ENCODE results near the gene FGD3. TPM values are rescaled to one million over a fixed set of nuclear protein-coding genes. Genes with fewer than 3 reads are reported as not detected.

Gene FGD3
- total RNA-seq, 3 donors from 2014 or later (not counting 1 experiment from before 2014, with no cell fraction given), result 133 to 204 (median 193) TPM

DNA sequence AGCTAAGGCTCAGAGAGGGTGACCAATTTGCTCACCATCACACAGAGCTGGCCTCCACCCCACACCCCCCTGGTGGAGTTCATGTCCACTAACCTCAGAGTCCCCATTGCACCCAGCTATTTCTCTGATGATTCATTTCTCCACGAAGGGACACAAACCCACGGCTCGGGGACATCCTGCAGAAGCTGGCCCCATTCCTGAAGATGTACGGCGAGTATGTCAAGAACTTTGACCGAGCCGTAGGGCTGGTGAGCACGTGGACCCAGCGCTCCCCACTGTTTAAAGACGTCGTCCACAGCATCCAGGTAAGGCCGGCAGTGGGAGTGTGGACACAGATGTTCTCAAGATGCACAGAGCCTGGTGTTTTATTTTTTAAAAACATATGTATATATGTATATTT lies 58.6 kb downstream of the FGD3 start:
- H3K9me3 ChIP-seq (ENCODE audit: control insufficient read depth, insufficient read depth, low read length), result no peaks in the 10 kb centered on the region
- H3K4me1 Mint-ChIP-seq, result peaks cover 34 to 51% of the 10 kb centered on the region in 2 donors
- no peak for DNase-seq
- peaks cover 71% of the 10 kb centered on the region for H3K36me3 ChIP-seq (ENCODE audit: control insufficient read depth, insufficient read depth, low read length)
- 95% methylated on average over 11 of the region's 12 CpGs for WGBS (ENCODE audit: insufficient coverage)
- peaks cover 4% of the 10 kb centered on the region for H3K36me3 Mint-ChIP-seq
- peaks cover 0 to 2% of the 10 kb centered on the region in 2 donors for H3K9me3 Mint-ChIP-seq
- no peak overlapping the region for H3K4me3 Mint-ChIP-seq
- no peak overlapping the region for H3K4me3 ChIP-seq (ENCODE audit: low read length)
- TF ChIP-seq, protein P1, sequence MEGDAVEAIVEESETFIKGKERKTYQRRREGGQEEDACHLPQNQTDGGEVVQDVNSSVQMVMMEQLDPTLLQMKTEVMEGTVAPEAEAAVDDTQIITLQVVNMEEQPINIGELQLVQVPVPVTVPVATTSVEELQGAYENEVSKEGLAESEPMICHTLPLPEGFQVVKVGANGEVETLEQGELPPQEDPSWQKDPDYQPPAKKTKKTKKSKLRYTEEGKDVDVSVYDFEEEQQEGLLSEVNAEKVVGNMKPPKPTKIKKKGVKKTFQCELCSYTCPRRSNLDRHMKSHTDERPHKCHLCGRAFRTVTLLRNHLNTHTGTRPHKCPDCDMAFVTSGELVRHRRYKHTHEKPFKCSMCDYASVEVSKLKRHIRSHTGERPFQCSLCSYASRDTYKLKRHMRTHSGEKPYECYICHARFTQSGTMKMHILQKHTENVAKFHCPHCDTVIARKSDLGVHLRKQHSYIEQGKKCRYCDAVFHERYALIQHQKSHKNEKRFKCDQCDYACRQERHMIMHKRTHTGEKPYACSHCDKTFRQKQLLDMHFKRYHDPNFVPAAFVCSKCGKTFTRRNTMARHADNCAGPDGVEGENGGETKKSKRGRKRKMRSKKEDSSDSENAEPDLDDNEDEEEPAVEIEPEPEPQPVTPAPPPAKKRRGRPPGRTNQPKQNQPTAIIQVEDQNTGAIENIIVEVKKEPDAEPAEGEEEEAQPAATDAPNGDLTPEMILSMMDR (IDR thresholded peaks at IDR 0.05), result no peak
- no peaks in the 10 kb centered on the region for H3K27me3 Mint-ChIP-seq (ENCODE audit: low read depth in 2 of 2)
- no peak for ATAC-seq
- H3K27ac ChIP-seq (ENCODE audit: low read length), result no peak overlapping the region
- no peaks in the 10 kb centered on the region for H3K27me3 ChIP-seq (ENCODE audit: control insufficient read depth, insufficient read depth, low read length)
- intact Hi-C loops (cut with micrococcal nuclease), result no loop called here
- peaks cover 20% of the 10 kb centered on the region for H3K4me1 ChIP-seq (ENCODE audit: control insufficient read depth, insufficient read depth, low read length)
- peak overlapping the region in 1 of 2 donors; percentile 66 for H3K27ac Mint-ChIP-seq

GRCh38 chr9:93007529-93008058 lies 60.3 kb downstream of the FGD3 start:
- Mint-ChIP-seq H3K27me3 (ENCODE audit: low read depth in 2 of 2) (no peaks in the 10 kb centered on the region), H3K36me3 (no peaks in the 10 kb centered on the region), H3K9me3 (no peaks in the 10 kb centered on the region), H3K4me1 (peaks cover 17 to 34% of the 10 kb centered on the region in 2 donors), H3K4me3 (no peak overlapping the region), H3K27ac (no peak overlapping the region)
- ATAC-seq, result no peak
- Histone ChIP-seq H3K27ac (ENCODE audit: low read length) (no peak overlapping the region), H3K27me3 (ENCODE audit: control insufficient read depth, insufficient read depth, low read length) (no peaks in the 10 kb centered on the region), H3K9me3 (ENCODE audit: control insufficient read depth, insufficient read depth, low read length) (no peaks in the 10 kb centered on the region), H3K4me3 (ENCODE audit: low read length) (no peak overlapping the region), H3K36me3 (ENCODE audit: control insufficient read depth, insufficient read depth, low read length) (peaks cover 75% of the 10 kb centered on the region), H3K4me1 (ENCODE audit: control insufficient read depth, insufficient read depth, low read length) (peaks cover 14% of the 10 kb centered on the region)
- intact Hi-C loops (cut with micrococcal nuclease), result no loop called here
- WGBS (ENCODE audit: insufficient coverage), result 97% methylated on average over 11 of the region's 12 CpGs
- TF ChIP-seq, protein P1 (IDR thresholded peaks at IDR 0.05), result no peak
- DNase-seq, result no peak

GRCh38 chr9:93008457-93008856 lies 61.1 kb downstream of the FGD3 start:
- DNase-seq (no peak), ATAC-seq (no peak)
- intact Hi-C loops (cut with micrococcal nuclease), result no loop called here
- peaks cover 77% of the 10 kb centered on the region for H3K36me3 ChIP-seq (ENCODE audit: control insufficient read depth, insufficient read depth, low read length)
- Mint-ChIP-seq H3K27ac (peak overlapping the region in 1 of 2 donors; percentile 38), H3K4me1 (peaks cover 12 to 33% of the 10 kb centered on the region in 2 donors), H3K36me3 (peaks cover 3% of the 10 kb centered on the region), H3K9me3 (no peaks in the 10 kb centered on the region), H3K27me3 (ENCODE audit: low read depth in 2 of 2) (no peaks in the 10 kb centered on the region), H3K4me3 (no peak overlapping the region)
- H3K4me1 ChIP-seq (ENCODE audit: control insufficient read depth, insufficient read depth, low read length), result peaks cover 8% of the 10 kb centered on the region
- no peaks in the 10 kb centered on the region for H3K9me3 ChIP-seq (ENCODE audit: control insufficient read depth, insufficient read depth, low read length)
- H3K4me3 ChIP-seq (ENCODE audit: low read length), result no peak overlapping the region
- H3K27me3 ChIP-seq (ENCODE audit: control insufficient read depth, insufficient read depth, low read length), result no peaks in the 10 kb centered on the region
- WGBS (ENCODE audit: insufficient coverage), result 92% methylated on average over 8 of the region's 8 CpGs
- TF ChIP-seq, protein P1 (IDR thresholded peaks at IDR 0.05), result no peak
- no peak overlapping the region for H3K27ac ChIP-seq (ENCODE audit: low read length)

All from natural killer cell (primary cell).